H9 (cell line): Measurements from ENCODE around the gene PCDHA8. TPM values are rescaled to one million over a fixed set of nuclear protein-coding genes. Genes with fewer than 3 reads are reported as not detected.
"Not testable (repeated sequence)": the region's sequence is repeated elsewhere in the genome, so short reads cannot be mapped to it uniquely, and the experiment has no call there.

Experiments
- DNase-seq: peaks from one replicate; pipeline ENCODE4 v3.0.0-alpha.2; 2017
- H2AFZ ChIP-seq: one replicate; pipeline ENCODE4 v1.6.1; 2013; ENCODE audit warnings: mild to moderate bottlenecking, low read length, control low read depth, moderate library complexity
- H2AK5ac ChIP-seq: 2 replicates; pipeline ENCODE4 v1.6.1; 2013; ENCODE audit warnings: low read length, control low read depth, mixed read lengths; ENCODE audit not compliant: insufficient read length
- H2BK120ac ChIP-seq: one replicate; pipeline ENCODE4 v1.6.1; 2013; ENCODE audit warnings: low read depth, mild to moderate bottlenecking, low read length, control low read depth, inconsistent platforms; ENCODE audit not compliant: poor library complexity, severe bottlenecking
- H2BK12ac ChIP-seq: 2 replicates; pipeline ENCODE4 v1.6.1; 2013; ENCODE audit warnings: low read length, control low read depth, mixed read lengths, low read depth; ENCODE audit not compliant: insufficient read length
- H2BK15ac ChIP-seq: 2 replicates; pipeline ENCODE4 v1.6.1; 2013; ENCODE audit warnings: low read depth, low read length, control low read depth
- H2BK20ac ChIP-seq: one replicate; pipeline ENCODE4 v1.6.1; 2013; ENCODE audit warnings: low read depth, mild to moderate bottlenecking, low read length, control low read depth, inconsistent platforms; ENCODE audit not compliant: poor library complexity, severe bottlenecking
- H2BK5ac ChIP-seq: 2 replicates; pipeline ENCODE4 v1.6.1; 2013; ENCODE audit warnings: low read length, control low read depth, mixed read lengths; ENCODE audit not compliant: insufficient read length
- H3K14ac ChIP-seq: 2 replicates; pipeline ENCODE4 v1.6.1; 2013; ENCODE audit warnings: low read length, control low read depth; ENCODE audit not compliant: insufficient read depth
- H3K18ac ChIP-seq: 2 replicates; pipeline ENCODE4 v1.6.1; 2013; ENCODE audit warnings: low read depth, mild to moderate bottlenecking, mixed read lengths, low read length, control low read depth; ENCODE audit not compliant: insufficient read length
- H3K23ac ChIP-seq: 2 replicates; pipeline ENCODE4 v1.6.1; 2013; ENCODE audit warnings: low read length, control low read depth, mixed read lengths, low read depth; ENCODE audit not compliant: insufficient read length
- H3K23me2 ChIP-seq: 2 replicates; pipeline ENCODE4 v1.6.1; 2013; ENCODE audit warnings: low read depth, mild to moderate bottlenecking, mixed read lengths, low read length, control low read depth; ENCODE audit not compliant: insufficient read length, poor library complexity, severe bottlenecking
- H3K27ac ChIP-seq: 2 replicates; pipeline ENCODE4 v1.5.1; 2013; ENCODE audit warnings: low read length, control low read depth, mixed read lengths, low read depth; ENCODE audit not compliant: insufficient read length
- H3K27me3 ChIP-seq: 2 replicates; pipeline ENCODE4 v1.6.1; 2013; ENCODE audit warnings: low read length, control low read depth, inconsistent platforms; ENCODE audit not compliant: insufficient read depth
- H3K4ac ChIP-seq: 2 replicates; pipeline ENCODE4 v1.6.1; 2013; ENCODE audit warnings: low read depth, mild to moderate bottlenecking, control low read depth, inconsistent platforms, low read length, moderate library complexity
- H3K4me1 ChIP-seq: 2 replicates; pipeline ENCODE4 v1.6.1; 2013; ENCODE audit warnings: low read length, control low read depth, inconsistent platforms; ENCODE audit not compliant: insufficient read depth
- H3K4me2 ChIP-seq: 2 replicates; pipeline ENCODE4 v1.6.1; 2013; ENCODE audit warnings: low read length, control low read depth, mixed read lengths; ENCODE audit not compliant: insufficient read length, insufficient read depth
- H3K56ac ChIP-seq: 2 replicates; pipeline ENCODE4 v1.6.1; 2013; ENCODE audit warnings: low read depth, mild to moderate bottlenecking, mixed read lengths, low read length, control low read depth; ENCODE audit not compliant: insufficient read length
- H3K79me1 ChIP-seq: 2 replicates; pipeline ENCODE4 v1.6.1; 2013; ENCODE audit warnings: low read depth, mild to moderate bottlenecking, moderate library complexity, low read length, control low read depth, inconsistent platforms; ENCODE audit not compliant: insufficient read depth, poor library complexity, severe bottlenecking
- H3K79me2 ChIP-seq: 2 replicates; pipeline ENCODE4 v1.6.1; 2013; ENCODE audit warnings: low read length, control low read depth, inconsistent platforms; ENCODE audit not compliant: insufficient read depth
- H3K9ac ChIP-seq: 2 replicates; pipeline ENCODE4 v1.6.1; 2013; ENCODE audit warnings: low read length, control low read depth, mixed read lengths; ENCODE audit not compliant: insufficient read length; ENCODE audit errors: extremely low read depth
- H3K9me3 ChIP-seq: one replicate; pipeline ENCODE4 v1.6.1; 2013; ENCODE audit warnings: low read depth, low read length, inconsistent platforms; ENCODE audit not compliant: control insufficient read depth
- H3T11ph ChIP-seq: one replicate; pipeline ENCODE4 v1.6.1; 2013; ENCODE audit warnings: mild to moderate bottlenecking, low read length, control low read depth, inconsistent platforms
- H4K20me1 ChIP-seq: one replicate; pipeline ENCODE4 v1.6.1; 2013; ENCODE audit not compliant: control insufficient read depth, insufficient read length, insufficient read depth
- H4K5ac ChIP-seq: 2 replicates; pipeline ENCODE4 v1.6.1; 2013; ENCODE audit warnings: low read depth, mild to moderate bottlenecking, mixed read lengths, low read length, control low read depth; ENCODE audit not compliant: insufficient read length
- H4K8ac ChIP-seq: replicated peaks from 2 replicates; pipeline ENCODE4 v1.6.1; 2013; ENCODE audit warnings: low read length, control low read depth, mixed read lengths, low read depth; ENCODE audit not compliant: insufficient read length
- H4K91ac ChIP-seq: 2 replicates; pipeline ENCODE4 v1.6.1; 2013; ENCODE audit warnings: low read depth, mild to moderate bottlenecking, moderate library complexity, mixed read lengths, low read length, control low read depth; ENCODE audit not compliant: insufficient read length
- H3K27ac Mint-ChIP-seq, 3 experiments: 2 replicates in 2 of 3; 3 replicates in 1 of 3; pipeline ENCODE4 v1.8.0; 2020 to 2021; ENCODE audit warnings: mixed read lengths in 3 of 3, mild to moderate bottlenecking in 1 of 3, moderate library complexity in 1 of 3
- H3K27me3 Mint-ChIP-seq: 2 replicates; pipeline ENCODE4 v1.8.0; 2021; ENCODE audit warnings: low read depth, mild to moderate bottlenecking, moderate library complexity, mixed read lengths
- H3K36me3 Mint-ChIP-seq, 3 experiments: 2 replicates in 2 of 3; 3 replicates in 1 of 3; pipeline ENCODE4 v1.8.0; 2020 to 2021; ENCODE audit warnings: low read depth in 3 of 3, mixed read lengths in 3 of 3; ENCODE audit not compliant: insufficient read depth in 1 of 3
- H3K4me1 Mint-ChIP-seq, 2 experiments: 2 replicates each; pipeline ENCODE4 v1.8.0; 2020; ENCODE audit warnings: mixed read lengths in 2 of 2
- H3K4me3 Mint-ChIP-seq, 2 experiments: 2 replicates in 1 of 2; 3 replicates in 1 of 2; pipeline ENCODE4 v1.8.0; 2020 to 2021; ENCODE audit warnings: mild to moderate bottlenecking in 2 of 2, mixed read lengths in 2 of 2, moderate library complexity in 1 of 2
- H3K9me3 Mint-ChIP-seq, 2 experiments: 2 replicates in 1 of 2; 3 replicates in 1 of 2; pipeline ENCODE4 v1.8.0; 2020; ENCODE audit warnings: mild to moderate bottlenecking in 2 of 2, mixed read lengths in 2 of 2, moderate library complexity in 1 of 2
- CTCF ChIP-seq: fragments of 200-600 bp; sonication (generic); conservative IDR thresholded peaks from 3 replicates; pipeline ENCODE4 v1.8.0; 2021; ENCODE audit warnings: antibody characterized with exemption, mild to moderate bottlenecking
- WGBS: extraction: QIAGEN DNeasy Blood & Tissue Kit; methylation state at CpG from one replicate; pipeline ENCODE4 v1.1.7; 2013; ENCODE audit warnings: missing lambda C conversion rate, low lambda C conversion rate, mixed read lengths; ENCODE audit not compliant: insufficient read length; ENCODE audit errors: extremely low coverage; 5-methylcytosine and 5-hydroxymethylcytosine counted together
- total RNA-seq: library from RNA; stranded (reverse); gene quantifications from 2 replicates; pipeline ENCODE4 v1.2.1, GENCODE V29; 2021

Gene PCDHA8
- total RNA-seq, 1 experiment from 2014 or later, result 0.57 TPM

GRCh38 chr5:140806834-140807775, 33.9 kb upstream of the PCDHA8 start, which contains the start of gene PCDHA4:
TSS of gene PCDHA4 (plus strand) at chr5:140807068.
- H3K4me1 Mint-ChIP-seq, result peaks cover 0 to 4% of the 10 kb centered on the region in 2 experiments; a peak in 2 of 4 replicates
- H3K27ac ChIP-seq, result no peak within 1 kb of the TSS
- H2BK15ac ChIP-seq, result no peak within 1 kb of the TSS
- peak within 1 kb of the TSS; percentile 88 for H3K14ac ChIP-seq
- no peaks in the 10 kb centered on the region for H3K4me1 ChIP-seq
- H2BK5ac ChIP-seq, result no peak within 1 kb of the TSS
- no peaks in the 10 kb centered on the region for H3K79me2 ChIP-seq
- H2BK120ac ChIP-seq, result no peak within 1 kb of the TSS
- H2AFZ ChIP-seq, result no peak within 1 kb of the TSS
- peak within 1 kb of the TSS; percentile 82 to 92 for H3K4me3 Mint-ChIP-seq
- peak within 1 kb of the TSS in 1 of 3 experiments; percentile 90; a peak in 2 of 7 replicates for H3K27ac Mint-ChIP-seq
- H3T11ph ChIP-seq, result no peak within 1 kb of the TSS
- H3K23ac ChIP-seq, result no peak within 1 kb of the TSS
- H3K9ac ChIP-seq, result peak within 1 kb of the TSS; percentile 72
- WGBS, result no CpG with 5 or more reads among the region's 47 CpGs
- peak within 1 kb of the TSS; percentile 69 for H3K4me2 ChIP-seq
- H4K8ac ChIP-seq, result no peak within 1 kb of the TSS
- no peak within 1 kb of the TSS; the same call in 1 of the 2 replicates for H3K4ac ChIP-seq
- H2AK5ac ChIP-seq, result no peak within 1 kb of the TSS
- H3K27me3 Mint-ChIP-seq, result no peaks in the 10 kb centered on the region
- H3K18ac ChIP-seq, result peak within 1 kb of the TSS; percentile 43
- peak; percentile 84 for DNase-seq
- H2BK12ac ChIP-seq, result no peak within 1 kb of the TSS
- peak; percentile 74 for TF ChIP-seq CTCF
- no peak within 1 kb of the TSS for H3K56ac ChIP-seq
- H4K91ac ChIP-seq, result no peak within 1 kb of the TSS
- H3K79me1 ChIP-seq, result no peaks in the 10 kb centered on the region
- no peak within 1 kb of the TSS for H2BK20ac ChIP-seq
- H3K23me2 ChIP-seq, result no peaks in the 10 kb centered on the region
- no peaks in the 10 kb centered on the region for H3K27me3 ChIP-seq
- H3K9me3 ChIP-seq, result no peaks in the 10 kb centered on the region
- no peak within 1 kb of the TSS for H4K5ac ChIP-seq
- H3K9me3 Mint-ChIP-seq, result peaks cover 42 to 46% of the 10 kb centered on the region in 2 experiments
- no peaks in the 10 kb centered on the region for H4K20me1 ChIP-seq
- H3K36me3 Mint-ChIP-seq, result peaks cover 6 to 49% (median 24%) of the 10 kb centered on the region in 3 experiments

GRCh38 chr5:140808241-140808888, 32.6 kb upstream of the PCDHA8 start:
- not testable (repeated sequence) for H3K27me3 Mint-ChIP-seq, H3K9ac ChIP-seq, H2BK20ac ChIP-seq, H3K27ac Mint-ChIP-seq, H3K4ac ChIP-seq, H3K23ac ChIP-seq, H3K27ac ChIP-seq, H3T11ph ChIP-seq, H4K5ac ChIP-seq, DNase-seq, H3K79me1 ChIP-seq, H3K4me3 Mint-ChIP-seq, H2AFZ ChIP-seq, H2AK5ac ChIP-seq, H3K23me2 ChIP-seq, H2BK120ac ChIP-seq, H3K14ac ChIP-seq, H3K4me1 Mint-ChIP-seq, H4K20me1 ChIP-seq, H2BK15ac ChIP-seq, H3K9me3 ChIP-seq, H4K91ac ChIP-seq, H3K27me3 ChIP-seq, H3K79me2 ChIP-seq, H3K56ac ChIP-seq, H3K4me1 ChIP-seq, H2BK12ac ChIP-seq, H4K8ac ChIP-seq, H2BK5ac ChIP-seq, H3K18ac ChIP-seq
- peaks cover 4 to 40% (median 22%) of the 10 kb centered on the region in 3 experiments; a peak in 5 of 7 replicates for H3K36me3 Mint-ChIP-seq
- no CpG with 5 or more reads among the region's 62 CpGs for WGBS
- peaks cover 35 to 37% of the 10 kb centered on the region in 2 experiments for H3K9me3 Mint-ChIP-seq
- peak overlapping the region; percentile 69 for H3K4me2 ChIP-seq
